Neural cell (in vitro differentiated cells): ENCODE results near the gene INPP4B.

ENCODE experiments used
- CTCF ChIP-seq: fragments of 450-650 bp; IDR thresholded peaks from 2 replicates; pipeline ENCODE4 v1.5.1; 2014; ENCODE audit warnings: antibody characterized with exemption, mild to moderate bottlenecking, moderate library complexity; ENCODE audit not compliant: poor library complexity, severe bottlenecking
- EP300 ChIP-seq: fragments of 450-650 bp; conservative IDR thresholded peaks from 2 replicates; pipeline ENCODE4 v1.6.1; 2014; ENCODE audit warnings: antibody characterized with exemption, mild to moderate bottlenecking, moderate library complexity; ENCODE audit not compliant: poor library complexity, severe bottlenecking
- EZH2 ChIP-seq: fragments of 200-600, 300-800 bp; shearing (Covaris generic), sonication (generic); IDR thresholded peaks from 2 replicates; pipeline ENCODE4 v1.6.1; 2014; ENCODE audit warnings: antibody characterized with exemption, low read length, borderline replicate concordance, mild to moderate bottlenecking; ENCODE audit not compliant: insufficient read depth, poor library complexity, severe bottlenecking
- MXI1 ChIP-seq: fragments of 450-650 bp; conservative IDR thresholded peaks from 2 replicates; pipeline ENCODE4 v1.6.1; 2014; ENCODE audit warnings: antibody characterized with exemption, mild to moderate bottlenecking; ENCODE audit not compliant: poor library complexity, severe bottlenecking
- POLR2AphosphoS5 ChIP-seq: IDR thresholded peaks from 2 replicates; pipeline ENCODE4 v1.6.1; 2012
- SMC3 ChIP-seq: fragments of 450-650 bp; conservative IDR thresholded peaks from 2 replicates; pipeline ENCODE4 v1.6.1; 2014; ENCODE audit warnings: antibody characterized with exemption, mild to moderate bottlenecking, moderate library complexity; ENCODE audit not compliant: poor library complexity
- TAF1 ChIP-seq: IDR thresholded peaks from 2 replicates; pipeline ENCODE4 v1.6.1; 2012; ENCODE audit warnings: low read depth

GRCh38 chr4:142530728-142531127 lies 315.4 kb downstream of the INPP4B start:
- TF ChIP-seq CTCF (no peak), EP300 (no peak), POLR2AphosphoS5 (no peak), EZH2 (no peak), MXI1 (no peak), SMC3 (no peak), TAF1 (no peak)
